GM12865 (cell line): ENCODE measurements around the gene OR2Y1.
"Not testable (repeated sequence)": the region's sequence is repeated elsewhere in the genome, so short reads cannot be mapped to it uniquely, and the experiment has no call there.

Experiments
- DNase-seq: peaks from one replicate; pipeline ENCODE4 v3.0.0; 2010; ENCODE audit warnings: low read depth
- H3K4me3 ChIP-seq: 2 replicates; pipeline ENCODE4 v1.5.1; 2011; ENCODE audit warnings: mild to moderate bottlenecking, low read depth, low read length, control low read depth
- TF ChIP-seq, protein P1 (sequence below): IDR thresholded peaks from 2 replicates; pipeline ENCODE4 v1.5.1; 2011; ENCODE audit warnings: low read length, control low read depth, low read depth, inconsistent platforms; ENCODE audit not compliant: insufficient read depth; ENCODE audit errors: missing control alignments

The OR2Y1 gene

DNA sequence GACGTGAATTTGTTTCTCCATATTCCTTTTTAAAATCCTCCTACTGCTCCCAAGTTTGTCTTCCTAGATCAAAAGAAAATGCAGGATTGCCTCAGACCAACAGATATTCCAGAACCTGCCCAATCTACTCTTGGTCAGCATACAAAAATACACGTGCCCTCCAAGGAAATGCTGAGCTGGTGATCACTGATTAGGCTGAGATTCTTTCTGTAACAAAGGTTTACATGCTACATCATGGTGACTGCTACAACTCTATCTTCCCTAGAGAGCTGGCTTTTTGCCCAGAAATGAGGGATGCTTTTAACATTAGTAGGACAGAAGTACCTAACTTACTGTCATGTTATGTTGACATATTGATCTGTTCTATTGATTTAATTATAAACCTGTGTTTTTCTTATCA, 35.5 kb downstream of the OR2Y1 start:
- H3K4me3 ChIP-seq, result no peak overlapping the region
- DNase-seq, result no peak
- TF ChIP-seq, protein P1, sequence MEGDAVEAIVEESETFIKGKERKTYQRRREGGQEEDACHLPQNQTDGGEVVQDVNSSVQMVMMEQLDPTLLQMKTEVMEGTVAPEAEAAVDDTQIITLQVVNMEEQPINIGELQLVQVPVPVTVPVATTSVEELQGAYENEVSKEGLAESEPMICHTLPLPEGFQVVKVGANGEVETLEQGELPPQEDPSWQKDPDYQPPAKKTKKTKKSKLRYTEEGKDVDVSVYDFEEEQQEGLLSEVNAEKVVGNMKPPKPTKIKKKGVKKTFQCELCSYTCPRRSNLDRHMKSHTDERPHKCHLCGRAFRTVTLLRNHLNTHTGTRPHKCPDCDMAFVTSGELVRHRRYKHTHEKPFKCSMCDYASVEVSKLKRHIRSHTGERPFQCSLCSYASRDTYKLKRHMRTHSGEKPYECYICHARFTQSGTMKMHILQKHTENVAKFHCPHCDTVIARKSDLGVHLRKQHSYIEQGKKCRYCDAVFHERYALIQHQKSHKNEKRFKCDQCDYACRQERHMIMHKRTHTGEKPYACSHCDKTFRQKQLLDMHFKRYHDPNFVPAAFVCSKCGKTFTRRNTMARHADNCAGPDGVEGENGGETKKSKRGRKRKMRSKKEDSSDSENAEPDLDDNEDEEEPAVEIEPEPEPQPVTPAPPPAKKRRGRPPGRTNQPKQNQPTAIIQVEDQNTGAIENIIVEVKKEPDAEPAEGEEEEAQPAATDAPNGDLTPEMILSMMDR, result no peak

GRCh38 chr5:180703912-180704311, 35.9 kb downstream of the OR2Y1 start:
- TF ChIP-seq, protein P1, result no peak

GRCh38 chr5:180703371-180703770, 36.5 kb downstream of the OR2Y1 start:
- not testable (repeated sequence) for H3K4me3 ChIP-seq, DNase-seq

More at GRCh38 chr5:180703912-180704311, 35.9 kb downstream of the OR2Y1 start:
- no peak overlapping the region for H3K4me3 ChIP-seq
- DNase-seq, result no peak

GRCh38 chr5:180700440-180700839, 39.4 kb downstream of the OR2Y1 start:
- H3K4me3 ChIP-seq, DNase-seq: not testable (repeated sequence)

- TF ChIP-seq, protein P1, result no peak
- no peak overlapping the region for H3K4me3 ChIP-seq
- DNase-seq, result no peak
Observed at GRCh38 chr5:180699042-180699441, 40.8 kb downstream of the OR2Y1 start.

DNA sequence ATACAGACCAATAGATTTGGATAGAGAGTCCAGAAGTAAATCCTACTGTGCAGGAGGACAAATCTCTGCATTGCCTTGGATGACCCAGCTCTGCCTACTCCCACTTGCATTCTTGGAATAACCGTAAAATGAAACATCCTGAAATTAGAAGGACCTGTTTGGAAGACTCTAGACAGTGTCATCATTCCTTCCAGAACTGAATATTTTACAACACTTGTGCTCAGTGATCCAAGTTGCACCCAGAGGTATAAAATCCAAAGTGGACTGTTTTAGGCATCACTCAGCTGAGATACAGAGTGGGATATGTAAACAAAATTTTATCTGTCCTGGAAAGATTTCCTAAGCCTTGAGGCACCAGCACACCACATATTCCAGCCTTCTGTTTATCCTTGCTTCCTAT, 43.7 kb downstream of the OR2Y1 start:
- TF ChIP-seq, protein P1, result no peak

GRCh38 chr5:180692429-180692828, 47.4 kb downstream of the OR2Y1 start:
- DNase-seq, result no peak
- no peak overlapping the region for H3K4me3 ChIP-seq
- TF ChIP-seq, protein P1, result no peak

More for the DNA sequence above, 43.7 kb downstream of the OR2Y1 start:
- no peak overlapping the region for H3K4me3 ChIP-seq
- no peak for DNase-seq

DNA sequence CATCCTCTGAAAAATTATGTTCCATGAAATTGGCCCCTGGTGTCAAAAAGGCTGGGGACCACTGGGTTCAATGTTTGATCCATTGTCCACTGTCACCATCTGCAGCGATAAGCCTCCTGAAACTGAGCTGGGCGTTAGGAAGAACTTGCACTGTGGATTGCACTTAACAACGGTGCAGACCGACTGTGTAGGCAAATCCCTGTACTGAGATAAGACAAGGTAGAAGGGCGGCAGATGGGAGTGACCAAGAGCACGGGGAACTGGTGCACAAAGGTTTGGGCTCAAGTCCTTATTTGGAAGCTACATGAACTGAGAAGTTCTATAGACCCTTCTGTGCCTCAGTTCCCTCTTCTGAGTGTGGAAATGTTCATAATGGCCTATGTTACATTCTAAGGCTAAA, 48.8 kb downstream of the OR2Y1 start:
- TF ChIP-seq, protein P1, result no peak

More for the DNA sequence above, 48.8 kb downstream of the OR2Y1 start:
- H3K4me3 ChIP-seq, result no peak overlapping the region
- no peak for DNase-seq
